Endothelial cell (in vitro differentiated cells): ENCODE data around the gene ZNF273. TPM values are rescaled to one million over a fixed set of nuclear protein-coding genes. Genes with fewer than 3 reads are reported as not detected.

Experiments
- DNase-seq: peaks from one replicate; pipeline ENCODE4 v3.0.0; 2021; ENCODE audit warnings: low spot score
- H3K27ac Mint-ChIP-seq: one replicate; pipeline ENCODE4 v1.8.0; 2021; ENCODE audit warnings: mixed read lengths, inconsistent platforms; ENCODE audit not compliant: unreplicated experiment
- H3K27me3 Mint-ChIP-seq: one replicate; pipeline ENCODE4 v1.8.0; 2021; ENCODE audit warnings: mild to moderate bottlenecking, moderate library complexity, mixed read lengths, inconsistent platforms; ENCODE audit not compliant: unreplicated experiment
- H3K36me3 Mint-ChIP-seq: one replicate; pipeline ENCODE4 v1.8.0; 2021; ENCODE audit warnings: mild to moderate bottlenecking, low read depth, mixed read lengths, inconsistent platforms; ENCODE audit not compliant: unreplicated experiment
- H3K4me1 Mint-ChIP-seq: one replicate; pipeline ENCODE4 v1.8.0; 2021; ENCODE audit warnings: mild to moderate bottlenecking, mixed read lengths, inconsistent platforms; ENCODE audit not compliant: unreplicated experiment
- H3K4me3 Mint-ChIP-seq: one replicate; pipeline ENCODE4 v1.8.0; 2021; ENCODE audit warnings: mild to moderate bottlenecking, mixed read lengths, inconsistent platforms; ENCODE audit not compliant: unreplicated experiment
- H3K9me3 Mint-ChIP-seq: one replicate; pipeline ENCODE4 v1.8.0; 2021; ENCODE audit warnings: mixed read lengths, inconsistent platforms; ENCODE audit not compliant: unreplicated experiment
- CTCF ChIP-seq: fragments of 200-600 bp; sonication (generic); IDR thresholded peaks from one replicate; pipeline ENCODE4 v1.5.0; 2021; ENCODE audit warnings: antibody characterized with exemption; ENCODE audit not compliant: unreplicated experiment
- total RNA-seq: library from RNA; stranded (reverse); fragmentation: NEBNext Ultra II Directional; extraction: Animal tissue kit (Norgen Biotek cat#: 25700); gene quantifications from one replicate; pipeline ENCODE4 v1.2.1, GENCODE V29; 2021; ENCODE audit not compliant: unreplicated experiment

ZNF273 gene
- total RNA-seq, 1 donor from 2014 or later: 9.3 TPM

- peaks cover 2% of the 10 kb centered on the region for H3K27me3 Mint-ChIP-seq
- DNase-seq: no peak
- no peak overlapping the region for H3K27ac Mint-ChIP-seq
- TF ChIP-seq CTCF: no peak
- peaks cover 73% of the 10 kb centered on the region for H3K36me3 Mint-ChIP-seq
- no peaks in the 10 kb centered on the region for H3K4me1 Mint-ChIP-seq
- peaks cover 46% of the 10 kb centered on the region for H3K9me3 Mint-ChIP-seq
- H3K4me3 Mint-ChIP-seq: peak overlapping the region; percentile 76
These were observed 75.6 kb downstream of the ZNF273 start for GRCh38 chr7:64978497-64979203.

Other genes with a start within 250 kb of the ZNF273 start
- 10.4 TPM for gene ZNF107, start 237.1 kb upstream of the ZNF273 start, total RNA-seq
- 14.7 TPM for gene ZNF138, start 108.8 kb upstream of the ZNF273 start, total RNA-seq
- gene ZNF117, start 87.8 kb downstream of the ZNF273 start, total RNA-seq: 42.0 TPM
- gene ERV3-1, start 103.4 kb downstream of the ZNF273 start, total RNA-seq: 58.4 TPM